ENCODE measurements around the gene PTGES2.

PTGES2 gene

GRCh38 chr9:128127568-128127989 is at the start of gene PTGES2:
Gene PTGES2 (minus strand): TSS chr9:128127729. CDS start chr9:128127717, 12 bp downstream.
- DNase-seq (ENCODE audit: low read depth) = peak; percentile 59

GRCh38 chr9:128175726-128176125 is 48.2 kb upstream of the PTGES2 start:
- DNase-seq (ENCODE audit: low read depth) = no peak

GRCh38 chr9:128175102-128175563 is 47.6 kb upstream of the PTGES2 start:
- DNase-seq (ENCODE audit: low read depth) = no peak

GRCh38 chr9:128174062-128174461 is 46.5 kb upstream of the PTGES2 start:
- no peak for DNase-seq (ENCODE audit: low read depth)

GRCh38 chr9:128169925-128170324 is 42.4 kb upstream of the PTGES2 start:
- no peak for DNase-seq (ENCODE audit: low read depth)

GRCh38 chr9:128169492-128169891 is 42.0 kb upstream of the PTGES2 start:
- no peak for DNase-seq (ENCODE audit: low read depth)

GRCh38 chr9:128168731-128169308 is 41.3 kb upstream of the PTGES2 start:
- no peak for DNase-seq (ENCODE audit: low read depth)

GRCh38 chr9:128167209-128167608 is 39.7 kb upstream of the PTGES2 start:
- DNase-seq (ENCODE audit: low read depth) = no peak

GRCh38 chr9:128166169-128166568 is 38.6 kb upstream of the PTGES2 start:
- no peak for DNase-seq (ENCODE audit: low read depth)

GRCh38 chr9:128164307-128164885 is 36.9 kb upstream of the PTGES2 start:
- DNase-seq (ENCODE audit: low read depth) = no peak

GRCh38 chr9:128163523-128164306 is 36.2 kb upstream of the PTGES2 start:
- no peak for DNase-seq (ENCODE audit: low read depth)

GRCh38 chr9:128163027-128163515 is 35.5 kb upstream of the PTGES2 start:
- no peak for DNase-seq (ENCODE audit: low read depth)

GRCh38 chr9:128162215-128163026 is 34.9 kb upstream of the PTGES2 start:
- no peak for DNase-seq (ENCODE audit: low read depth)

- no peak for DNase-seq (ENCODE audit: low read depth)
These were observed 33.8 kb upstream of the PTGES2 start for GRCh38 chr9:128161215-128161902.

GRCh38 chr9:128160603-128160987 is 33.1 kb upstream of the PTGES2 start:
- DNase-seq (ENCODE audit: low read depth) = no peak

GRCh38 chr9:128159784-128160602 is 32.5 kb upstream of the PTGES2 start, which contains the start of gene BBLN:
Gene BBLN (plus strand): TSS chr9:128160265. CDS start chr9:128160408, 143 bp downstream.
- peak; percentile 80 for DNase-seq (ENCODE audit: low read depth)

- DNase-seq (ENCODE audit: low read depth) = no peak
These were observed 31.9 kb upstream of the PTGES2 start for GRCh38 chr9:128159522-128159783.

- no peak for DNase-seq (ENCODE audit: low read depth)
These were observed 28.4 kb upstream of the PTGES2 start for GRCh38 chr9:128155736-128156500.

- no peak for DNase-seq (ENCODE audit: low read depth)
These were observed 26.6 kb upstream of the PTGES2 start for GRCh38 chr9:128153947-128154695.

All from HS-27A (cell line).